AG09319 (cell line): Measurements from ENCODE around the gene KIAA1958.

Experiments used
- DNase-seq: peaks from one replicate; pipeline ENCODE4 v3.0.0-alpha.2; 2010; ENCODE audit warnings: low read depth; ENCODE audit errors: extremely low read depth
- TF ChIP-seq, protein P1 (sequence below): IDR thresholded peaks from 2 replicates; pipeline ENCODE4 v1.5.1; 2011; ENCODE audit warnings: low read depth, mild to moderate bottlenecking, inconsistent platforms, low read length, moderate library complexity

KIAA1958 gene

GRCh38 chr9:112677040-112677439, 190.4 kb downstream of the KIAA1958 start:
- DNase-seq: no peak
- TF ChIP-seq, protein P1, sequence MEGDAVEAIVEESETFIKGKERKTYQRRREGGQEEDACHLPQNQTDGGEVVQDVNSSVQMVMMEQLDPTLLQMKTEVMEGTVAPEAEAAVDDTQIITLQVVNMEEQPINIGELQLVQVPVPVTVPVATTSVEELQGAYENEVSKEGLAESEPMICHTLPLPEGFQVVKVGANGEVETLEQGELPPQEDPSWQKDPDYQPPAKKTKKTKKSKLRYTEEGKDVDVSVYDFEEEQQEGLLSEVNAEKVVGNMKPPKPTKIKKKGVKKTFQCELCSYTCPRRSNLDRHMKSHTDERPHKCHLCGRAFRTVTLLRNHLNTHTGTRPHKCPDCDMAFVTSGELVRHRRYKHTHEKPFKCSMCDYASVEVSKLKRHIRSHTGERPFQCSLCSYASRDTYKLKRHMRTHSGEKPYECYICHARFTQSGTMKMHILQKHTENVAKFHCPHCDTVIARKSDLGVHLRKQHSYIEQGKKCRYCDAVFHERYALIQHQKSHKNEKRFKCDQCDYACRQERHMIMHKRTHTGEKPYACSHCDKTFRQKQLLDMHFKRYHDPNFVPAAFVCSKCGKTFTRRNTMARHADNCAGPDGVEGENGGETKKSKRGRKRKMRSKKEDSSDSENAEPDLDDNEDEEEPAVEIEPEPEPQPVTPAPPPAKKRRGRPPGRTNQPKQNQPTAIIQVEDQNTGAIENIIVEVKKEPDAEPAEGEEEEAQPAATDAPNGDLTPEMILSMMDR: no peak

GRCh38 chr9:112680731-112681402, 194.2 kb downstream of the KIAA1958 start:
- no peak for DNase-seq
- TF ChIP-seq, protein P1: no peak

- no peak for DNase-seq
- TF ChIP-seq, protein P1: no peak
Measured at GRCh38 chr9:112689161-112689740, 202.6 kb downstream of the KIAA1958 start.

- TF ChIP-seq, protein P1: no peak
- no peak for DNase-seq
Measured at GRCh38 chr9:112694706-112695555, 208.3 kb downstream of the KIAA1958 start.

- no peak for DNase-seq
- TF ChIP-seq, protein P1: no peak
Measured at GRCh38 chr9:112696461-112696860, 209.8 kb downstream of the KIAA1958 start.

- TF ChIP-seq, protein P1: no peak
- DNase-seq: no peak
Measured at GRCh38 chr9:112699230-112699629, 212.6 kb downstream of the KIAA1958 start.

- TF ChIP-seq, protein P1: no peak
- no peak for DNase-seq
Measured at GRCh38 chr9:112700085-112700484, 213.5 kb downstream of the KIAA1958 start.
